Measurements from ENCODE around the gene RAB3D. TPM values are rescaled to one million over a fixed set of nuclear protein-coding genes. Genes with fewer than 3 reads are reported as not detected.
"Not testable (repeated sequence)": the region's sequence is repeated elsewhere in the genome, so short reads cannot be mapped to it uniquely, and the experiment has no call there.

Gene RAB3D
- total RNA-seq, 1 donor from 2014 or later, result 7.2 TPM

DNA sequence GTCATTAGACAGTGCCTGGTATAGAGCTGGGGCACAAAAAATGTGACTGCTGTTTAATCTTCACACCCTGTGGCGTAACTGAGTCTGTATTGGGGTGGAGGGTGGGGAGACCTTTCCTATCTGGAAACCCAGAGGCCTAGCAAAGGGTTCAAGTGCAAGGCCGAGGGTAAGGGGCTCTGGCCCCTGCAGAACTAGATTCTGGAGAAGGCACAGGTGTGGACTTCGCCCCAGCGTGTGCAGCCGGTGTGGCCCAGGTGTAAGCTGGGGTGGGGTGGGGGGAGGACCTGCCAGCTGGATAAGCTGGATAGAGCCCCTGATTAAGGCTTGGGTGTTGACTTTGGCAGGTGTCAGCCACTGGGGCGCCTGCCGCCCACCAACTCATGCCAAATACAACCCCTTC, 1.3 kb downstream of the RAB3D start:
- intact Hi-C loops (cut with micrococcal nuclease), result no loop called here
- H3K27ac ChIP-seq (replicated peaks), result peak overlapping the region; percentile 88
- H3K4me3 ChIP-seq, result peak overlapping the region; percentile 88
- peaks cover 26% of the 10 kb centered on the region for H3K4me1 ChIP-seq
- peaks cover 56% of the 10 kb centered on the region for H3K36me3 ChIP-seq
- TF ChIP-seq, protein P1, sequence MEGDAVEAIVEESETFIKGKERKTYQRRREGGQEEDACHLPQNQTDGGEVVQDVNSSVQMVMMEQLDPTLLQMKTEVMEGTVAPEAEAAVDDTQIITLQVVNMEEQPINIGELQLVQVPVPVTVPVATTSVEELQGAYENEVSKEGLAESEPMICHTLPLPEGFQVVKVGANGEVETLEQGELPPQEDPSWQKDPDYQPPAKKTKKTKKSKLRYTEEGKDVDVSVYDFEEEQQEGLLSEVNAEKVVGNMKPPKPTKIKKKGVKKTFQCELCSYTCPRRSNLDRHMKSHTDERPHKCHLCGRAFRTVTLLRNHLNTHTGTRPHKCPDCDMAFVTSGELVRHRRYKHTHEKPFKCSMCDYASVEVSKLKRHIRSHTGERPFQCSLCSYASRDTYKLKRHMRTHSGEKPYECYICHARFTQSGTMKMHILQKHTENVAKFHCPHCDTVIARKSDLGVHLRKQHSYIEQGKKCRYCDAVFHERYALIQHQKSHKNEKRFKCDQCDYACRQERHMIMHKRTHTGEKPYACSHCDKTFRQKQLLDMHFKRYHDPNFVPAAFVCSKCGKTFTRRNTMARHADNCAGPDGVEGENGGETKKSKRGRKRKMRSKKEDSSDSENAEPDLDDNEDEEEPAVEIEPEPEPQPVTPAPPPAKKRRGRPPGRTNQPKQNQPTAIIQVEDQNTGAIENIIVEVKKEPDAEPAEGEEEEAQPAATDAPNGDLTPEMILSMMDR (IDR thresholded peaks at IDR 0.05; ENCODE audit: borderline replicate concordance), result no peak
- no peaks in the 10 kb centered on the region for H3K9me3 ChIP-seq (replicated peaks)
- no peak for DNase-seq
- no peaks in the 10 kb centered on the region for H3K27me3 ChIP-seq (ENCODE audit: low read depth)

DNA sequence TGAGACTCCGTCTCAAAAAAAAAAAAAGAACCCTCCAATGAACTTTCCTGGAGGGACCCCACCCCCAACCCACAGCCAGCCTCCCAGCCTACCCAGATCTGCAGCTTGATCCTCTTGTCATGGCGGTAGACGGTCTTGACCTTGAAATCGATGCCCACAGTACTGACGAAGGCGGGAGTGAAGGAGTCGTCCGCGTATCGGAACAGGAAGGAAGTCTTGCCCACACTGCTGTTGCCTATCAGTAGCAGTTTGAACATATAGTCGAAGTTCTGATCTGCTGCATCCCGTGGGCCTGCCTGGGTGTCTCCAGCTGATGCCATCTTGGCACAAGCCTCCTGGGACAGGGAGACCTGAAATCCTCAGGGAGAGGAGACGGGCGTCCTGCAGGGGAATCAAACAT, 2.4 kb downstream of the RAB3D start:
- no peaks in the 10 kb centered on the region for H3K27me3 ChIP-seq (ENCODE audit: low read depth)
- peaks cover 26% of the 10 kb centered on the region for H3K4me1 ChIP-seq
- DNase-seq, result no peak
- H3K27ac ChIP-seq (replicated peaks), result no peak overlapping the region
- H3K4me3 ChIP-seq, result no peak overlapping the region
- intact Hi-C loops (cut with micrococcal nuclease), result no loop called here
- H3K9me3 ChIP-seq (replicated peaks), result no peaks in the 10 kb centered on the region
- TF ChIP-seq, protein P1 (IDR thresholded peaks at IDR 0.05; ENCODE audit: borderline replicate concordance), result no peak
- H3K36me3 ChIP-seq, result peaks cover 56% of the 10 kb centered on the region

DNA sequence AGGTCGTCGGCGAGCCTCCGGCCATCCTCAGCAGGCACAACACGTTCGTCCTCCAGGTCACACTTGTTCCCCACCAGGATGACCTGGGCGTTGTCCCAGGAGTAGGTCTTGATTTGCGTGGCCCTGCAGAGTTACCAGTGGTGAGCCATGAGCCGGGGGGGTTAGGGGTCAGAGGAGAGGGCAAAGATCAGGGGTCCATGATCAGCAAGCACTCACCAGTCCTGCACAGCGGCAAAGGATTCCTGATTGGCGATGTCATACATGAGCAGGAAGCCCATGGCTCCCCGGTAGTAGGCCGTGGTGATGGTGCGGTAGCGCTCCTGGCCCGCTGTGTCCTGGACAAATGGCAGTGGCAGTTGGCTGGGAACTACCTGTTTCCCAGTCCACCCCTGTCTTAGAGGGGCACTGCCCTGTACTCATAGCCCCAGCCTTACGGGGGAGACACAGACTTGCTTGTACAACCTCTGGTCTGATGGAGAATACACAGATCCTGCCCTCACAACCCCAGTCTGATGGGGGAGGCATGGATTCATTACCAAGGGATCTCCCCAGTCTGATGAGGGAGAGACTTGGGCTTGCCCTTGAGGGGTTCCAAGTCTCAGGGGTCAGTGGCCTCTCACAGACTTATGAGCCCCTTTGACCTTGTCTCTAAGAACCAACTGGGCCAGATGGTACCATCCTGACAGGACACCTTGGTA, 3.9 kb downstream of the RAB3D start:
- TF ChIP-seq, protein P1 (IDR thresholded peaks at IDR 0.05; ENCODE audit: borderline replicate concordance), result no peak
- intact Hi-C loops (cut with micrococcal nuclease), result no loop called here
- H3K4me3 ChIP-seq, result no peak overlapping the region
- H3K36me3 ChIP-seq, result peaks cover 55% of the 10 kb centered on the region
- H3K27ac ChIP-seq (replicated peaks), result no peak overlapping the region
- no peak for DNase-seq
- H3K27me3 ChIP-seq (ENCODE audit: low read depth), result no peaks in the 10 kb centered on the region
- peaks cover 26% of the 10 kb centered on the region for H3K4me1 ChIP-seq
- H3K9me3 ChIP-seq (replicated peaks), result no peaks in the 10 kb centered on the region

DNA sequence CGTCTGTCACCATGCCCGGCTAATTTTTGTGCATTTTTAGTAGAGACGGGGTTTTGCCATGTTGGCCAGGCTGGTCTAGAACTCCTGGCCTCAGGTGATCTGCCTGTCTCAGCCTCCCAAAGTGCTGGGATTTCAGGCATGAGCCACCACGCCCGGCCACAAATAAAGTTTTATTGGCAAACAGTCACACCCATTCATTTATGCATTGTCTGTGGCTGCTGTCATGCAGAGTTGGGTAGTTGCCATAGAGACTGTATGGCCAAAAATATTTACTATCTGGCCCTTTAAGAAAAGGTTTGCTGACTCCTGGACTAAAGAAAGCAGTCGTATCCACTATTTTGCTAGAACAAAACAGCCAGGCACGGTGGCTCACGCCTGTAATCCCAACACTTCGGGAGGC, 5.6 kb downstream of the RAB3D start:
- H3K27ac ChIP-seq (replicated peaks); DNase-seq; intact Hi-C loops (cut with micrococcal nuclease); H3K27me3 ChIP-seq (ENCODE audit: low read depth); H3K4me3 ChIP-seq; H3K9me3 ChIP-seq (replicated peaks): not testable (repeated sequence)
- Histone ChIP-seq H3K4me1 (peaks cover 11% of the 10 kb centered on the region), H3K36me3 (peaks cover 70% of the 10 kb centered on the region)

DNA sequence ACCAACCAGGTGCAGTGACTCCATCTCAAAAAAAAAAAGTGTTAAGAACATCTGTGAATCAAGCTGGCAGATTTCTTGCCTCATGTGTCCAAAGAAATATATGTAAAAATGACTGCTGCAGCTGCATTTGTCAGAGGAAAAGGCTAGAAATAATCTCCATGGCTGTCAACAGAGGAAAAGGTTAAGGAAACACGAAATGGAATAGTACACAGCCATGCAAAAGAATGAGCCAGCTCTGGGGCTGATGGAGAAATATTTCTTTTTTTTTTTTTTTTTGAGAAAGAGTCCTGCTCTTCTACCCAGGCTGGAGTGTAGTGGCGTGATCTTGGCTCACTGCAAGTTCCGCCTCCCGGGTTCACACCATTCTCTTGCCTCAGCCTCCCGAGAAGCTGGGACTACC, 6.6 kb downstream of the RAB3D start:
- Histone ChIP-seq H3K9me3 (replicated peaks) (no peaks in the 10 kb centered on the region), H3K4me1 (peaks cover 1% of the 10 kb centered on the region), H3K27ac (replicated peaks) (no peak overlapping the region), H3K27me3 (ENCODE audit: low read depth) (no peaks in the 10 kb centered on the region), H3K4me3 (no peak overlapping the region), H3K36me3 (peaks cover 78% of the 10 kb centered on the region)
- intact Hi-C loops (cut with micrococcal nuclease), result no loop called here
- no peak for DNase-seq
- TF ChIP-seq, protein P1 (IDR thresholded peaks at IDR 0.05; ENCODE audit: borderline replicate concordance), result no peak

DNA sequence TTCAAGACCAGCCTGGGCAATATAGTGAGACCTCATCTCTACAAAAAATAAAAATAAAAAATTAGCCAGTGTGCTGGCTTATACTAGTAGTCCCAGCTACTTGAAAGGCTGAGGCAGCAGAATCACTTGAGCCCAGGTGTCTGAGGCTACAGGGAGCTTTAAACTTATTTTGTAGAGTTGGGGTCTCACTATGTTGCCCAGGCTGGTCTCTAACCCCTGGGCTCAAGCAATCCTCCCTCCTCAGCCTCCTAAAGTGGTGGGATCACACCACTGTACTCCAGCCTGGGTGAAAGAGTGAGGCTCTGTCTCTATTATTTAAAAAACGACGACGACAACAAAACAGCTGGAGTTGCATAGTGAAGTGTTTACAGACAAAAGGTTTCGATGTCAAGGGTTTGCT, 8.0 kb downstream of the RAB3D start:
- Histone ChIP-seq H3K27me3 (ENCODE audit: low read depth) (no peaks in the 10 kb centered on the region), H3K4me3 (no peak overlapping the region), H3K4me1 (no peaks in the 10 kb centered on the region), H3K9me3 (replicated peaks) (no peaks in the 10 kb centered on the region), H3K27ac (replicated peaks) (no peak overlapping the region), H3K36me3 (peaks cover 85% of the 10 kb centered on the region)
- TF ChIP-seq, protein P1 (IDR thresholded peaks at IDR 0.05; ENCODE audit: borderline replicate concordance), result no peak
- intact Hi-C loops (cut with micrococcal nuclease), result no loop called here
- DNase-seq, result no peak

Data from left ventricle myocardium inferior (tissue), 1 donor.